Activated T-cell treated with anti-CD3 and anti-CD28 coated beads, Interleukin-2, amount 50 U/mL, for 24 hours (primary cell): Measurements from ENCODE around the gene TPX2.

Experiments
- DNase-seq: peaks from one replicate; pipeline ENCODE4 v3.0.0-alpha.2; 2020
- H3K27ac Mint-ChIP-seq: 2 replicates; pipeline ENCODE4 v1.8.0; 2020; ENCODE audit warnings: mild to moderate bottlenecking, mixed read lengths
- H3K27me3 Mint-ChIP-seq: 2 replicates; pipeline ENCODE4 v1.8.0; 2020; ENCODE audit warnings: mixed read lengths
- H3K36me3 Mint-ChIP-seq: 2 replicates; pipeline ENCODE4 v1.8.0; 2020; ENCODE audit warnings: low read depth, mixed read lengths
- H3K4me1 Mint-ChIP-seq: 2 replicates; pipeline ENCODE4 v1.8.0; 2020; ENCODE audit warnings: low read depth, mixed read lengths
- H3K4me3 Mint-ChIP-seq: 2 replicates; pipeline ENCODE4 v1.8.0; 2020; ENCODE audit warnings: mild to moderate bottlenecking, moderate library complexity, mixed read lengths
- H3K9me3 Mint-ChIP-seq: 2 replicates; pipeline ENCODE4 v1.8.0; 2020; ENCODE audit warnings: mixed read lengths

The TPX2 gene

GRCh38 chr20:31700747-31701146 lies 38.3 kb upstream of the TPX2 start:
- H3K4me3 Mint-ChIP-seq: no peak overlapping the region
- H3K27me3 Mint-ChIP-seq: no peaks in the 10 kb centered on the region
- H3K9me3 Mint-ChIP-seq: no peaks in the 10 kb centered on the region
- DNase-seq: no peak
- peaks cover 68% of the 10 kb centered on the region for H3K4me1 Mint-ChIP-seq
- peaks cover 99% of the 10 kb centered on the region for H3K36me3 Mint-ChIP-seq
- peak overlapping the region; percentile 89 for H3K27ac Mint-ChIP-seq

GRCh38 chr20:31701591-31701990 lies 37.5 kb upstream of the TPX2 start:
- Mint-ChIP-seq H3K4me1 (peaks cover 69% of the 10 kb centered on the region), H3K27ac (peak overlapping the region; percentile 84), H3K4me3 (no peak overlapping the region), H3K36me3 (peaks cover 99% of the 10 kb centered on the region), H3K27me3 (no peaks in the 10 kb centered on the region), H3K9me3 (no peaks in the 10 kb centered on the region)
- no peak for DNase-seq

DNA sequence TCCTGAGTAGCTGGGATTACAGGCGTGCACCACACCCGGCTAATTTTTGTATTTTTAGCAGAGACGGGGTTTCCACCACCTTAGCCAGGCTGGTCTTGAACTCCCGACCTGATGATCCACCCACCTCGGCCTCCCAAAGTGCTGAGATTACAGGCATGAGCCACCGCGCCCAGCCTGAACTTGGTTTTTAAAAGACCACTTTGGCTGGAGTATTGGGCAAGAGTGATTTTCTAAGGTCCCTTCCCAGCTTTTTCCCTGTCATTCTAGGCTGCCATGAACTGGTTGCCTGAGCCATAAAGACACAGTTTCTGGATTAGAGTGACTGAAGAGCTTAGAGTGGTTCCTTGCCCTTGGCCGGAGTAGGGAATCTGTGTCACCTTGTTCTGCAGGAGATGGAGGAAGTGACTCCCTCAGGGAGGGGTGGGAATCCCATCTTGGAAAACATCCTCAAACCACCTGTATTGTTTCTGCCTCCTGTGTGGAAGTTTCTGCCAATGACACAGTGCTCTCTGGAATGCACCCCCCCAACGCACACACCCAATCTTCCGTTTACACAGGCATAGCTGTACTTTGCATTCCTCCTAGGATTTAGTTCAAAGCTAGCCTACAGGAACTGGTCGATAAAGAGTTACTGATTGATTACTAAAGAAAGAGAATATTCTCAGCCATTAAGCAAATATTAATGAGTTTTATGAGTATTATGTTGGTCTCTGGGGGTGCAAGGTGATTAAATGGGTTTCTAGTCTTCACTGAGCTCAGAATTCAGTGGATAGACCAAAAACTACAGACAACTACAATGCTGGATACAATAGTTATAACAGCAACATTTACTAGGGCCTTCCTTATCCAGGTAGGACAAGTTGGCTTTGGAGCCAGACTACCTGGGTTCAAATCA lies 34.6 kb upstream of the TPX2 start:
- no peak overlapping the region for H3K4me3 Mint-ChIP-seq
- peaks cover 76% of the 10 kb centered on the region for H3K4me1 Mint-ChIP-seq
- peak overlapping the region; percentile 23 for H3K27ac Mint-ChIP-seq
- DNase-seq: no peak
- H3K36me3 Mint-ChIP-seq: peaks cover 99% of the 10 kb centered on the region
- no peaks in the 10 kb centered on the region for H3K27me3 Mint-ChIP-seq
- no peaks in the 10 kb centered on the region for H3K9me3 Mint-ChIP-seq

DNA sequence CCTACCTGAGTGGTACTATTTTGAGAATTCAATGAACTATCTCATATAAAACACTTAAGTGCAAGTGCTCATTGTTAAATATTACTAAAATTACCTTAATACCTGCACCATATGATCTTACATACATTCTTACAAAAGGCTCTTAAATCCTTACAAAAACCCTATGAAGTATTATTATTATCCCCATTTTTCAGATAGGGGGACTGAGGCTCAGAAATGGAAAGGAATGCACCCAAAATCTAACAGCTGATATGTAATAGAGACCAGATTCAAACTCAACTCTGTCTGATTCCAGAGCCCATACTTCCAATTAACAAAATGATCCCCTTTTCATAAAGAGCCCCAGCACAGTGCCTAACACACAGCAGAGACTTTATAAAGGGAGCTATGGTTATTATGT lies 33.9 kb upstream of the TPX2 start:
- H3K27me3 Mint-ChIP-seq: no peaks in the 10 kb centered on the region
- peaks cover 74% of the 10 kb centered on the region for H3K4me1 Mint-ChIP-seq
- no peak overlapping the region for H3K4me3 Mint-ChIP-seq
- H3K27ac Mint-ChIP-seq: peak overlapping the region; percentile 23
- no peak for DNase-seq
- H3K36me3 Mint-ChIP-seq: peaks cover 99% of the 10 kb centered on the region
- no peaks in the 10 kb centered on the region for H3K9me3 Mint-ChIP-seq

DNA sequence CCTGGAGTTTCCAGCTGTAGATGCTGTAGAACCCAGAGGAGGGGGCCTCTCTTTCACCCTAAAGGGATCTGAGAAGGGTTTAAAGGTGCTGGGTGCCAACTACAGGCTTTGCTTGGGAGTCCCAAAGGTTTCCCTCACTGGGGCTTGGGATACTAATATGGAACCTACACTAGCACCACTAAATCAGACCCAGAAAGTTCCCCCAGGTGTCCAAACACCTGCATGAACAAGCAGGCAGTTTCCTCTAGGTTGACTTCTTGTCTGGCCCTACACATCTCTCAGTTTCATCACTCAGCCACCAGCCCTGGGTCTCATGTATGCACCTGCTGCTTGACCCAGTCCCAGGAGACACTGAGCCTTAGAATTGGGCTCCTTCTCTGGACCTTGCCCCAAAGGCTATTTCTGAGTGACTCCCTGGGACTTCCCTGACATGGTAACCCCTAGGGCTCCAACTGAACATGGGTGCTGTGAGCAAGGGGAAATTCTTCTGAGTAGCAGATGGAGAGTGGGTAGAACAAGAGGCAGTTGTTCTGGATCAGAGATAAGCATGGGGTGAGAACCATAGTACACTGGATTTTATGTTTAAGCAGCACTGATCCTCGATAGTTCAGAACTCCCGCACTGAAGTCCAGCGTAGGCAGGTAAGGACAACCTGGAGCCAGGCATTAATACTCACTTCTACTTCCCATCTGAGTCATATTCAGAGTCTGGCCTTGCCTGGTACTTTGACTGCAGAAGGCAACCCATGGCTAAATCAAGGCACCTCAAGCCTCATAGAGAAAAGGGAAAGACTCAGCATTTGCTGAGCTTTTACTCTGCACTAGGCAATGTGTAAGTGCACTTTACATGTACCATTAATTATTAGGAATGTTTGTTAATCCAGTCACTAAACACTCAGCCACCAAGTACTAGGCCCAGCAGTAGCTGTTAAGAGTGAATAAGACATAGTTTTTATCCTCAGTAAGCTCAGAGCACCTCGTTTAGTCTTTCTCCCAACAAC lies 33.2 kb upstream of the TPX2 start:
- Mint-ChIP-seq H3K36me3 (peaks cover 99% of the 10 kb centered on the region), H3K4me1 (peaks cover 74% of the 10 kb centered on the region), H3K27me3 (no peaks in the 10 kb centered on the region), H3K9me3 (no peaks in the 10 kb centered on the region), H3K4me3 (no peak overlapping the region), H3K27ac (peak overlapping the region; percentile 85)
- DNase-seq: no peak

GRCh38 chr20:31706607-31707257 lies 32.4 kb upstream of the TPX2 start:
- H3K4me3 Mint-ChIP-seq: no peak overlapping the region
- peaks cover 75% of the 10 kb centered on the region for H3K4me1 Mint-ChIP-seq
- H3K27me3 Mint-ChIP-seq: no peaks in the 10 kb centered on the region
- H3K9me3 Mint-ChIP-seq: no peaks in the 10 kb centered on the region
- peak overlapping the region; percentile 85 for H3K27ac Mint-ChIP-seq
- H3K36me3 Mint-ChIP-seq: peaks cover 99% of the 10 kb centered on the region
- no peak for DNase-seq

GRCh38 chr20:31707258-31707615 lies 31.9 kb upstream of the TPX2 start:
- H3K27ac Mint-ChIP-seq: peak overlapping the region; percentile 85
- no peak overlapping the region for H3K4me3 Mint-ChIP-seq
- peaks cover 99% of the 10 kb centered on the region for H3K36me3 Mint-ChIP-seq
- no peaks in the 10 kb centered on the region for H3K9me3 Mint-ChIP-seq
- H3K4me1 Mint-ChIP-seq: peaks cover 75% of the 10 kb centered on the region
- no peak for DNase-seq
- H3K27me3 Mint-ChIP-seq: no peaks in the 10 kb centered on the region

DNA sequence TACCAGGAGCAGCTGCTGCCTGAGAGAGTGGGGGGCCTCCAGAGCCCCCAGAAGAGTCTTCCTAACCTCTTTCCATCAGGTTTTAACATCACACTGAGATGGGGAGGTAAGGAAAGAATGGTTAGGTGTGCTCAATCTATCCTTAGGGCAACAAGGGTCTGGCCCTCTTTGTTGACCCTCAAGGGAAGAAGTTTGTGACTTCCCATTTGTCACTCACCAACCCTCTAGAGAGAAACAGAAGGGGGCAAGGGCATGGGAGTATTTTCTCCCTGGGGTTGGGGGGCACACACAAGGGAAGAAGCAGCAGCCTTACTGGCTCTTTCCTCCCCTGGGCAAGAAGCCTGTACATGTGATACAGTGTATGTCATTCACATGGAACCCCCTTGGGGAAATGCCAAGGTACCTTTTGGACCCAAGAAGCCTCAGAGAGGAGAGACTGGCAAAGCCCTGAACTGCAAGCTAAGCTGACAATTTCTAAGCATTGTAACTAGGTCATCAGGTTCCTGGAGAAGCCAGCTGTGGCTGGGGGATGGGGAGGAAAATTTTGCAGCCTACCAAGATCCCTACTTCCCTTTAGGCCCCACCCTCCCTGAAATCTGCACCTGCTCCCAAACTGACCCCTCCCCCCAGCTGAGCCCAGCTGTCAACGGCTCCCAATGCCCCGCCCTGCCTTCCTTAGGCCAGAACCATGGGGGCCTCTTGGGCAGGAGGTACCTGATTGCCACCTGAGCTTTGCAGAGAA lies 30.9 kb upstream of the TPX2 start:
- H3K9me3 Mint-ChIP-seq: no peaks in the 10 kb centered on the region
- peak overlapping the region; percentile 72 for H3K27ac Mint-ChIP-seq
- H3K27me3 Mint-ChIP-seq: no peaks in the 10 kb centered on the region
- DNase-seq: no peak
- peaks cover 82% of the 10 kb centered on the region for H3K4me1 Mint-ChIP-seq
- H3K36me3 Mint-ChIP-seq: peaks cover 99% of the 10 kb centered on the region
- no peak overlapping the region for H3K4me3 Mint-ChIP-seq

GRCh38 chr20:31708736-31709534 lies 30.2 kb upstream of the TPX2 start:
- Mint-ChIP-seq H3K27me3 (no peaks in the 10 kb centered on the region), H3K9me3 (no peaks in the 10 kb centered on the region), H3K4me1 (peaks cover 89% of the 10 kb centered on the region), H3K4me3 (no peak overlapping the region), H3K36me3 (peaks cover 99% of the 10 kb centered on the region), H3K27ac (peak overlapping the region; percentile 60)
- no peak for DNase-seq

GRCh38 chr20:31709939-31710338 lies 29.2 kb upstream of the TPX2 start:
- Mint-ChIP-seq H3K4me3 (no peak overlapping the region), H3K36me3 (peaks cover 99% of the 10 kb centered on the region), H3K9me3 (no peaks in the 10 kb centered on the region), H3K27ac (peak overlapping the region; percentile 92), H3K4me1 (peaks cover 92% of the 10 kb centered on the region), H3K27me3 (no peaks in the 10 kb centered on the region)
- DNase-seq: no peak

DNA sequence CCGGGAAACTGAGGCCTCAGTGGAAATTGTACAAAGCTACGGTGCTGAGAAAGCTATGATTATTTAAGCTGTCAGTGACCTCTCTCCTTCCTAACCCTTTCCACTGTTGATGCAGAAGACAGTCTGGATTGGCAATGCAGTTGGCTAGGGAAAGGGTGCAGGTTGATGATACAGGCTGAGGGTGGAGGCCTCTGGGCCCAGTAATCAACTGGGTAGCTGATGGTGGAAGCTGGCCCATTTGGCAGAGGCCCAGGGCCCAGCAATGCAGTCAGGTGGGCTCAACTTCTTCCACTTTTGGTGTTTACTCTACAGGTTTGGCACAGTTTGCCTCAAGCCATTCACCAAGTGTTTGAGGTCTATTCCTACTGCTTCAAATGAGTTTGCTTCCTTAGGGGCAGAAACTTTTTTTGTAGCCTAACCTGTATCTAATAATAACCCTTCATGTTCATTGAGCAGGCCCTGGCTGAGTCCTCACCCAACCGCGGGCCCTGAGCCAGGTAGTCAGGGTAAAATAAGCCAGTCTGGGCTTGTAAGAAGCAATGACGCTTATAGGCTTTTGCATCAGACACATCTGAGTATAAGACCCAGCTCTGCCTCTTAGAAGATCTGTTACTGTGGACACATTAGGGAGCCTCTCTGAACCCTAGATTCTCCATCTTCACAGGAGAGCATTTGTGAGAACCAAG lies 28.5 kb upstream of the TPX2 start:
- peaks cover 100% of the 10 kb centered on the region for H3K36me3 Mint-ChIP-seq
- H3K4me1 Mint-ChIP-seq: peaks cover 93% of the 10 kb centered on the region
- H3K27ac Mint-ChIP-seq: peak overlapping the region; percentile 92

DNA sequence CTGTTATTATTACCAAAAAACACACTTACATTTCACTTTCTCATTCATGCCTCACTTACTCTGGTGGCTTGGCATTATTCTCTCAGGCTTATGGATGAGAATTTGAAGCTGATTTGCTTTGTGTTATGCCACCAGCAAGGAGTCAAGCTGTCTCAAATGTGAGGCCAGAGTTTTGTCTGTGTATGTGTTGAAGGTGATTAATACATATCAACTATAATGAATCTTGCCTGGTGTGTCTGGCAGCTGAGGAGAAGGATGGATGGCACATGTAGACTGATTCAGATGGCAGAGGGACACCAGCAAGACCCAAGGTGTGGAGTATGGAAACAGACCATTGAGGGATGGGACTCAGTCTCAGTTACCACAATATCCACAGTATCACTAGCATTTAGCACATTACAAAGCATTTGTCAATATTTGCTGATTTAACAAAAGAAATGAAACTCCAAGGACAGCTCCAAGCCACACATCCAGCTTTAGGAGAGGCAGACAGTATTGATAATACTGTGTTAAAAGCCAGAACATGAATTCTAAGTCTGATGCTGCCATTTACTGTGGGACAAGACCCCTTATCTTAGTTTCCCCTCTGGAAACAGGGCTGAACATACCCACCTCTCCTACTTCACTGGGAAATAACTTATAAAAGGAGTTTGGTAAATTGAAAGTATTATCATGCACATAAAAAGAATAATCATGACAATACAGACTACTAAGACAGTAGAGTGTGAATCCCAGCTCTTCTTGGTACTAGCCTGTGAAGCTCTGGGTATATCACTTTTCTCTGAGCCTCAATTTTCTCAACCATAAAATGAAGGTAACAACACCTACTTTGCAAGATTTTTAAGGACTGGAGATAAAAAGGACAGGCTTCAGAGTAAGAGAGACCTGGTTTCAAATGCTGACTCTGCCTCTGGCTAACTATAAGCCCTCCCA lies 27.6 kb upstream of the TPX2 start:
- H3K9me3 Mint-ChIP-seq: no peaks in the 10 kb centered on the region
- peak overlapping the region; percentile 93 for H3K4me3 Mint-ChIP-seq
- peaks cover 93% of the 10 kb centered on the region for H3K4me1 Mint-ChIP-seq
- H3K36me3 Mint-ChIP-seq: peaks cover 100% of the 10 kb centered on the region
- H3K27me3 Mint-ChIP-seq: no peaks in the 10 kb centered on the region
- H3K27ac Mint-ChIP-seq: peak overlapping the region; percentile 92
- DNase-seq: no peak

More for the DNA sequence above, 28.5 kb upstream of the TPX2 start:
- H3K4me3 Mint-ChIP-seq: no peak overlapping the region
- no peaks in the 10 kb centered on the region for H3K9me3 Mint-ChIP-seq
- DNase-seq: no peak
- no peaks in the 10 kb centered on the region for H3K27me3 Mint-ChIP-seq
